HG02759 (cell line): ENCODE measurements around the gene DOCK6.

Experiments used
- ATAC-seq: cut with Tn5 transposase; IDR thresholded peaks from one replicate; pipeline ENCODE4 v1.9.1; 2021; ENCODE audit warnings: mild to moderate bottlenecking, moderate library complexity; ENCODE audit not compliant: unreplicated experiment

The DOCK6 gene

GRCh38 chr19:11261971-11262839, at the start of gene DOCK6:
Gene DOCK6, minus strand, starts transcription at chr19:11262524. Its CDS starts 84 bp downstream, at chr19:11262440.
- ATAC-seq, result no peak

GRCh38 chr19:11306337-11306736, 44.0 kb upstream of the DOCK6 start:
- no peak for ATAC-seq

GRCh38 chr19:11304936-11305335, 42.6 kb upstream of the DOCK6 start:
- no peak for ATAC-seq

- no peak for ATAC-seq
These were observed 38.4 kb upstream of the DOCK6 start for GRCh38 chr19:11300811-11301120.

GRCh38 chr19:11299946-11300810, 37.9 kb upstream of the DOCK6 start:
- no peak for ATAC-seq

- ATAC-seq, result no peak
These were observed 33.9 kb upstream of the DOCK6 start for GRCh38 chr19:11296264-11296663.

GRCh38 chr19:11295665-11296245, 33.4 kb upstream of the DOCK6 start, which contains the start of gene TSPAN16:
Gene TSPAN16, plus strand, starts transcription at chr19:11296160. Its CDS starts 138 bp downstream, at chr19:11296298.
- ATAC-seq, result no peak

GRCh38 chr19:11295180-11295579, 32.9 kb upstream of the DOCK6 start:
- no peak for ATAC-seq

- ATAC-seq, result no peak
These were observed 31.4 kb upstream of the DOCK6 start for GRCh38 chr19:11293433-11294389.

GRCh38 chr19:11291991-11292390, 29.7 kb upstream of the DOCK6 start:
- no peak for ATAC-seq

- no peak for ATAC-seq
These were observed 29.1 kb upstream of the DOCK6 start for GRCh38 chr19:11291415-11291814.

GRCh38 chr19:11290256-11290655, 27.9 kb upstream of the DOCK6 start:
- no peak for ATAC-seq

GRCh38 chr19:11288349-11288748, 26.0 kb upstream of the DOCK6 start:
- ATAC-seq, result no peak

GRCh38 chr19:11286312-11286974, 24.1 kb upstream of the DOCK6 start:
- ATAC-seq, result no peak

- no peak for ATAC-seq
These were observed 22.2 kb upstream of the DOCK6 start for GRCh38 chr19:11284515-11284914.

- ATAC-seq, result no peak
These were observed 19.2 kb upstream of the DOCK6 start for GRCh38 chr19:11281356-11282049.

GRCh38 chr19:11279505-11280236, 17.3 kb upstream of the DOCK6 start:
- no peak for ATAC-seq

GRCh38 chr19:11278670-11279069, 16.3 kb upstream of the DOCK6 start:
- no peak for ATAC-seq
